Measurements from ENCODE around the gene HOXC4. TPM values are rescaled to one million over a fixed set of nuclear protein-coding genes. Genes with fewer than 3 reads are reported as not detected.

HOXC4 gene
- polyA plus RNA-seq, 1 donor = 14.0 TPM

GRCh38 chr12:54051026-54051842, 2.4 kb upstream of the HOXC4 start:
- DNase-seq = peak in 1 of 2 donors; percentile 45
- no peaks in the 10 kb centered on the region for H3K36me3 ChIP-seq (ENCODE audit: control insufficient read depth, insufficient read depth, low read length)
- H3K27me3 ChIP-seq (ENCODE audit: control insufficient read depth, insufficient read depth, low read length) = peaks cover 55% of the 10 kb centered on the region
- H3K4me1 ChIP-seq (ENCODE audit: control insufficient read depth, insufficient read depth, low read length) = peaks cover 28% of the 10 kb centered on the region
- no peak overlapping the region for H3K4me3 ChIP-seq (ENCODE audit: low read length)
- no CpG with 5 or more reads among the region's 12 CpGs for WGBS (ENCODE audit: insufficient coverage, low lambda C conversion rate)
- peaks cover 6% of the 10 kb centered on the region for H3K9me3 ChIP-seq (ENCODE audit: control insufficient read depth, low read depth, low read length)
- peak overlapping the region; percentile 27 for H3K27ac ChIP-seq (ENCODE audit: low read length)

- Histone ChIP-seq H3K27me3 (ENCODE audit: control insufficient read depth, insufficient read depth, low read length) (peaks cover 50% of the 10 kb centered on the region), H3K9me3 (ENCODE audit: control insufficient read depth, low read depth, low read length) (peaks cover 5% of the 10 kb centered on the region), H3K4me3 (ENCODE audit: low read length) (no peak overlapping the region), H3K36me3 (ENCODE audit: control insufficient read depth, insufficient read depth, low read length) (no peaks in the 10 kb centered on the region), H3K4me1 (ENCODE audit: control insufficient read depth, insufficient read depth, low read length) (peaks cover 28% of the 10 kb centered on the region), H3K27ac (ENCODE audit: low read length) (peak overlapping the region; percentile 69)
- WGBS (ENCODE audit: insufficient coverage, low lambda C conversion rate) = 20% methylated on average over 1 of the region's 24 CpGs
- DNase-seq = peak in 1 of 2 donors; percentile 73
These were observed 1.7 kb upstream of the HOXC4 start for GRCh38 chr12:54051874-54052437.

DNA sequence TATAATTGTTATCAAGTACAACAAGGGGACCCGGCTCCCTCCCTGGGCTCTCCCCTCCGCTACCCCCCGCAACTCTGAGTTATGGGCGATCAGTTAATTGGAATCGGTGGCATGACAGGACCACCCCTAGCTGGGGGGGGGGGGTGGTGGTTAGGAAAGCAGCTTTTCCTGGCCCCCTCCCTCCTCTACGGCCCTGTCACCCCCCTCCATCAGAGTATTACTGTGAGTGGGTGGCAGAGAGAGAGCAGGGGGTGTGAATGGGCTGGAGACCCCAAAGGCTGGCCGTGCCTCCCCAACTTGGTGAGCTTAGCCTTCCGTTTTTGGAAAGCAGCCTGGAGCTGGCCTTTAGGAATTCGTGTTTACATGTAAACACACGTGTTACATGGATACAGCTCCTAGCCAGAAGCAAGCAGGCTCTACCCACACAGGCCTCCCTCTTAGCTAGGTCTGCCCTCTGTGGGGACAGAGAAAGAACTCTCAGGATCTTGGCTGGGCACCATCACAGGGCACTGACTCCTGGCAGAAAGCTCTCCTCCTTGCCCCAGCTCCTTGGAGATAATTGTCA, 1.1 kb upstream of the HOXC4 start:
- Histone ChIP-seq H3K9me3 (ENCODE audit: control insufficient read depth, low read depth, low read length) (peaks cover under 1% of the 10 kb centered on the region), H3K27ac (ENCODE audit: low read length) (peak overlapping the region; percentile 69), H3K27me3 (ENCODE audit: control insufficient read depth, insufficient read depth, low read length) (peaks cover 49% of the 10 kb centered on the region), H3K4me1 (ENCODE audit: control insufficient read depth, insufficient read depth, low read length) (peaks cover 28% of the 10 kb centered on the region), H3K4me3 (ENCODE audit: low read length) (no peak overlapping the region), H3K36me3 (ENCODE audit: control insufficient read depth, insufficient read depth, low read length) (no peaks in the 10 kb centered on the region)
- DNase-seq = peak in 1 of 2 donors; percentile 54
- WGBS (ENCODE audit: insufficient coverage, low lambda C conversion rate) = no CpG with 5 or more reads among the region's 10 CpGs

DNA sequence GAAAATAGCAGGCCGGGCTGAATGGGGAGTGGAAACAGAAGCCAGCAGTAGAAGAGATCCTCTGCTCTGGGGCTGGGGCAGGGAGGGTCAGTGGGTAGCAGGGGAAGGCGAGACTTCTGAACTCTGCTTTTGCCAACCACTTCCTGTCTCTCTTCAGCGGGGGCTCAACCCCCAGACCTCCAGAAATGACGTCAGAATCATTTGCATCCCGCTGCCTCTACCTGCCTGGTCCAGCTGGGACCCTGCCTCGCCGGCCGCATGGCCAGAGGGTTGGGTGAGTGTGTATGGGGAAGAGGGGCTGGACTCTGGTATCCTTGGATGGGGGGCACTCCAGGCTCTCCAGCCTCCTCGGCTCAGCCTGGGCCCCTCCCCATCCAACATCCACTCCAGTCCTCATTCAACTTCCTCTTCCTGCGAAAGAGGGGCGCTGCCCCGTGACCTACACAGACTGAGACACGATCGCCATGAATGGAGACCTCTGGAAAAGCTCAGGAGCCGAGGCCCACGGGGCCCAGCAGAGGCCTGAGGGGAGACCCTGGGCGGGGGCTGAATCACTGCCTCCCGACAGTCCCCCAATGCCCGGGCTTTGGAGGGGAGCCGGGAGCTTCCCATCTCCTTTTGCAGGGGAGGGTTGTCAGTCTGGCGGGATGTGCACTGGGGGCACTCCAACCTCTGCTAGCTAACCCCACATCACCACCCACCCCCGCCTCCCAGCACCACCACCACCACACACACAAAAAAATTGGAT, 458 bp upstream of the HOXC4 start:
- peaks cover 48% of the 10 kb centered on the region for H3K27me3 ChIP-seq (ENCODE audit: control insufficient read depth, insufficient read depth, low read length)

GRCh38 chr12:54054742-54055194, 1.1 kb downstream of the HOXC4 start:
- peak overlapping the region; percentile 54 for H3K4me3 ChIP-seq (ENCODE audit: low read length)
- no peak for DNase-seq
- no CpG with 5 or more reads among the region's 24 CpGs for WGBS (ENCODE audit: insufficient coverage, low lambda C conversion rate)
- H3K27me3 ChIP-seq (ENCODE audit: control insufficient read depth, insufficient read depth, low read length) = peaks cover 47% of the 10 kb centered on the region
- H3K27ac ChIP-seq (ENCODE audit: low read length) = peak overlapping the region; percentile 4
- H3K36me3 ChIP-seq (ENCODE audit: control insufficient read depth, insufficient read depth, low read length) = no peaks in the 10 kb centered on the region
- H3K9me3 ChIP-seq (ENCODE audit: control insufficient read depth, low read depth, low read length) = no peaks in the 10 kb centered on the region
- H3K4me1 ChIP-seq (ENCODE audit: control insufficient read depth, insufficient read depth, low read length) = peaks cover 31% of the 10 kb centered on the region

More for the DNA sequence above, 458 bp upstream of the HOXC4 start:
- H3K4me3 ChIP-seq (ENCODE audit: low read length) = peak overlapping the region; percentile 54
- no peaks in the 10 kb centered on the region for H3K9me3 ChIP-seq (ENCODE audit: control insufficient read depth, low read depth, low read length)
- DNase-seq = no peak
- H3K4me1 ChIP-seq (ENCODE audit: control insufficient read depth, insufficient read depth, low read length) = peaks cover 28% of the 10 kb centered on the region
- H3K36me3 ChIP-seq (ENCODE audit: control insufficient read depth, insufficient read depth, low read length) = no peaks in the 10 kb centered on the region
- no CpG with 5 or more reads among the region's 22 CpGs for WGBS (ENCODE audit: insufficient coverage, low lambda C conversion rate)
- peak overlapping the region; percentile 69 for H3K27ac ChIP-seq (ENCODE audit: low read length)

DNA sequence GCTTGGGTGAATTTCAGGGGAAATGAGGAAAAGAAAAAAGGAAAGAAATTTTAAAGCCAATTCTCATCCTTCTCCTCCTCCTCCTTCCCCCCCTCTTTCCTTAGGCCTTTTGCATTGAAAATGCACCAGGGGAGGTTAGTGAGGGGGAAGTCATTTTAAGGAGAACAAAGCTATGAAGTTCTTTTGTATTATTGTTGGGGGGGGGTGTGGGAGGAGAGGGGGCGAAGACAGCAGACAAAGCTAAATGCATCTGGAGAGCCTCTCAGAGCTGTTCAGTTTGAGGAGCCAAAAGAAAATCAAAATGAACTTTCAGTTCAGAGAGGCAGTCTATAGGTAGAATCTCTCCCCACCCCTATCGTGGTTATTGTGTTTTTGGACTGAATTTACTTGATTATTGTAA, 1.9 kb downstream of the HOXC4 start:
- H3K27ac ChIP-seq (ENCODE audit: low read length) = peak overlapping the region; percentile 16
- peak overlapping the region; percentile 13 for H3K4me3 ChIP-seq (ENCODE audit: low read length)
- H3K27me3 ChIP-seq (ENCODE audit: control insufficient read depth, insufficient read depth, low read length) = peaks cover 55% of the 10 kb centered on the region
- WGBS (ENCODE audit: insufficient coverage, low lambda C conversion rate) = no CpG with 5 or more reads among the region's 2 CpGs
- no peak for DNase-seq
- H3K36me3 ChIP-seq (ENCODE audit: control insufficient read depth, insufficient read depth, low read length) = no peaks in the 10 kb centered on the region
- H3K4me1 ChIP-seq (ENCODE audit: control insufficient read depth, insufficient read depth, low read length) = peaks cover 31% of the 10 kb centered on the region
- H3K9me3 ChIP-seq (ENCODE audit: control insufficient read depth, low read depth, low read length) = no peaks in the 10 kb centered on the region

GRCh38 chr12:54056110-54056509, 2.5 kb downstream of the HOXC4 start:
- Histone ChIP-seq H3K27ac (ENCODE audit: low read length) (peak overlapping the region; percentile 16), H3K27me3 (ENCODE audit: control insufficient read depth, insufficient read depth, low read length) (peaks cover 56% of the 10 kb centered on the region), H3K4me1 (ENCODE audit: control insufficient read depth, insufficient read depth, low read length) (peaks cover 27% of the 10 kb centered on the region), H3K36me3 (ENCODE audit: control insufficient read depth, insufficient read depth, low read length) (no peaks in the 10 kb centered on the region), H3K4me3 (ENCODE audit: low read length) (no peak overlapping the region), H3K9me3 (ENCODE audit: control insufficient read depth, low read depth, low read length) (no peaks in the 10 kb centered on the region)
- no peak for DNase-seq

DNA sequence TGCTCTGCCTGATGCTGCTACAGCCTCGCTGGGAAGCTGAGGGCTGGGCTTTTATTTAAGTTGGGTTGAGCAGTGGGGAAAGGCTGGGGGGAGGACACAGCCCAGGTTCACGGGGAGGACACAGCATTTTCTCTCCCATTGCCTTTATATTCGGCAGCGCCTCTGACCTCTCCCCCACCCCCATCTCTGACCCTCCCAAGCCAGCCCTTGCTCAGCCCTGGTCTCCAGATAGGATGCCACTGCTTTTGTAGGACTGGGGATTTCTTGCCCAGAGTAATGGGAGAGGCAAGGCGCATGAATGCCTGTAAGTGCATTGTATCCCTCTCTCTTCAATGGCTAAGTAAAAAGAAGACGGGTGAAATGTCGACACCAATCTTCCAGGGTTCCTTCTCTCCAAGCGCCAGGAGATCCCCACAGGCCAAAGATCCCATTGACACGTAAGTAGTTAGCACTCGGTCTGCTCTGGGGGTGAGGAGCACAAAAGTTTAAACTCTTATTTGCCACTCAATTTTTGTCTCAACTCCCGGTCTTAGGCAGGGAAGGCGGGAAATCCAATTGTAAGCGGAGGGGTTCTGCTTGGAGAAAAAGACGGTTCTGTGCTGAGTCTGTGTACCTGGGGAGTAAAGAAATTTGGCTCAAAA, 4.6 kb downstream of the HOXC4 start:
- no peaks in the 10 kb centered on the region for H3K36me3 ChIP-seq (ENCODE audit: control insufficient read depth, insufficient read depth, low read length)

DNA sequence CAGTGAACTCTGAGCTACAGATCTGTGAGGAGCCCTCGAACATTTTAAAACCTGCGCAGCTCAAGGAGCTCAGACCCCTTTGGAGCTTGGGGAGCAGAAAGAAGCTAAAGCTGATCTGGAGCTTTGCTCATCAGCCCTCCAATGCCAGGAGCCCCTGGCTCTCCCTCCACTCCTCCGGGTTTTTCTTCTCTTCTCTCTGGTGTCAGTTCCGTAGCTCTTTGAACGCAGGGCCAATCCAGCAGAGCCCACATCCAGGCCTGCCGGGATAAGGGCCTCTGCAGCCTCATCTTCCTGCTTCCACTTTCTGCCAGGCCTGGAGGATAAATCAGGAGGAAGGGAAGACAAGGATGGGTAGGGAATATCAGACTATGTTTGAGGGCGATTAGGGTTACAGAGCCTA, 6.0 kb downstream of the HOXC4 start:
- Histone ChIP-seq H3K36me3 (ENCODE audit: control insufficient read depth, insufficient read depth, low read length) (no peaks in the 10 kb centered on the region), H3K4me3 (ENCODE audit: low read length) (no peak overlapping the region), H3K9me3 (ENCODE audit: control insufficient read depth, low read depth, low read length) (no peaks in the 10 kb centered on the region), H3K27ac (ENCODE audit: low read length) (peak overlapping the region; percentile 20), H3K27me3 (ENCODE audit: control insufficient read depth, insufficient read depth, low read length) (peaks cover 47% of the 10 kb centered on the region), H3K4me1 (ENCODE audit: control insufficient read depth, insufficient read depth, low read length) (peaks cover 5% of the 10 kb centered on the region)
- no peak for DNase-seq
- no CpG with 5 or more reads among the region's 7 CpGs for WGBS (ENCODE audit: insufficient coverage, low lambda C conversion rate)

More for the DNA sequence above, 4.6 kb downstream of the HOXC4 start:
- DNase-seq = no peak
- peaks cover 8% of the 10 kb centered on the region for H3K4me1 ChIP-seq (ENCODE audit: control insufficient read depth, insufficient read depth, low read length)
- H3K9me3 ChIP-seq (ENCODE audit: control insufficient read depth, low read depth, low read length) = no peaks in the 10 kb centered on the region
- no peak overlapping the region for H3K27ac ChIP-seq (ENCODE audit: low read length)
- peaks cover 54% of the 10 kb centered on the region for H3K27me3 ChIP-seq (ENCODE audit: control insufficient read depth, insufficient read depth, low read length)
- WGBS (ENCODE audit: insufficient coverage, low lambda C conversion rate) = no CpG with 5 or more reads among the region's 14 CpGs
- H3K4me3 ChIP-seq (ENCODE audit: low read length) = no peak overlapping the region

All from large intestine (tissue), 3 donors.